Measurements from ENCODE around the gene PHKA1.
"Not testable (repeated sequence)": the region's sequence is repeated elsewhere in the genome, so short reads cannot be mapped to it uniquely, and the experiment has no call there.

PHKA1 gene

DNA sequence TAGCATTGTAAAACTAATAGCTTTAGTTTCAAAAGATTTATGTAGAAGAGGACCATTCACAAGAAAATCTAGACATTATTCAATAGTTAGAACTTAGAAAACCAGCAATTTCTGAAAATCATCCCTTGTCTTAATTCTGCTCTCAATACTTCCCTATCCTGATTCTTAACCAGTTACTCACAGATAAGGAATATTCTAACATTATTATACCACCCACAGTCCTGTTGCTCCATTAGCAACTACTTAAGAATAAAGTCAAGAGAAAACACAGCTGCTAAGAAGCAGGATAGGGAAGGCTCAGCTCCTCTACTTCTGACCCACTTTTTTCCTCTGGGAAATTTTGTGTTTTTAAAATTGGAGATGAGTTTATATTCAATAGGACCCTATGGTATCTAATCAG lies 47.7 kb downstream of the PHKA1 start:
- no peak for DNase-seq (ENCODE audit: low spot score)

GRCh38 chrX:72663737-72664136 lies 50.4 kb downstream of the PHKA1 start:
- DNase-seq (ENCODE audit: low spot score), result no peak

GRCh38 chrX:72662020-72662747 lies 51.9 kb downstream of the PHKA1 start:
- no peak for DNase-seq (ENCODE audit: low spot score)

GRCh38 chrX:72659723-72660122 lies 54.4 kb downstream of the PHKA1 start:
- DNase-seq (ENCODE audit: low spot score), result no peak

DNA sequence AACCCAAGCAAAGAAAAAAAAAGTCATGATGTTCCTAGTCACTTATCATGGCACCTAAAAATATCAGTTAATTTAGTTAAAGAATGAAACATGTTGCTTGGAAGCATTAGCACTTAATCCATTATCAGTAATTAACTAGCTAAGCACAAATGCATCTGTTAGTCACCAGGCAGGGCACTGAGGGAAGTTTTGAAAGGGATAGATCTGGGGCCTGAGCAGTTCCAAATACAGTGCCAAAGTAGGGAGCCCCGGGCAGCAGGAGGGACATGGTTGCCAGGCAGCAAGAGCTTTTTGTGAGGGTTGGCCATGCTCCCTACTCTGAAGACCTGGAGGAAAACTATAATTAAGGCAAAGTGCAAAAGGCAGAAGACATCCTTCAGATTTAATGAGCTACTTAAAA lies 62.0 kb downstream of the PHKA1 start:
- peak; percentile 0 for DNase-seq (ENCODE audit: low spot score)

DNA sequence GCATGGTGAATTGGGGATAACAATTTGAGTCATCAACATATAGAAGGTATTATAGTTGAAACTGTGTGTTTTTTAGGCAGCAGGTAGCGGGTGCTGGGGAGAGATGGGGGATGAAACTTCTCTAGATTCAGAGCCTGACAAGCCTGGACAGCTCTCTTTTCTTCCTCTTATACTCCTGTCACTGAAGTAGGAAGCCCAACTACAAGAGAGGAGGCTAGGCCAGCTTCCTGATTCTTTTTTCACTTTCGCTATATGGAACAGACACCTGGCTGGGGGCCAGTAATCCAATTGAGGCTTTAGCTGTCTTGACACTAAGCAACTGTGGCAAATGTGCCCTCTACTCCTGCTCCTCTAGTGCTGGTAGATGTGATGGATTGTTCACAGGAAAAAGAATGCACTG lies 69.2 kb downstream of the PHKA1 start:
- DNase-seq (ENCODE audit: low spot score), result no peak

GRCh38 chrX:72641611-72642010 lies 72.5 kb downstream of the PHKA1 start:
- no peak for DNase-seq (ENCODE audit: low spot score)

DNA sequence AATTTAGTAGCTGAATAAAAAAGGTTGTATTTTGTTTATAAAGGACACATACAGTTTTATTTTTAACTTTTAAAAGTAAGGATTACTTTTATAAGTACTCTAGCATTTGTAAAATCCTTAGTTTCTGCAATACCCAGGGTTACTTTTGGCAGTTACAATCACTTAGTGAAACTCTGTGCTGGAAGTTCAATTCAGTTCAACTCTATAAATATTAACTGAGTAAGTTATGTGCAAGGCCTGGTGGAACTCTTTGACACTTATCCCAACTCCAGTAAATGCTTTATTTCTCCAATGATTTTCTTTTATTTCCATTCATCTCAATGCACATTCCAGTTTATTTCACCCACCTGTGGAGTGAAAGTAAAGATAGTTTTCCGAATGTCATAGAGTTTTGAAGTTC lies 78.2 kb downstream of the PHKA1 start:
- no peak for DNase-seq (ENCODE audit: low spot score)

GRCh38 chrX:72634331-72634730 lies 79.8 kb downstream of the PHKA1 start:
- DNase-seq (ENCODE audit: low spot score), result peak; percentile 1

GRCh38 chrX:72630185-72630584 lies 83.9 kb downstream of the PHKA1 start:
- no peak for DNase-seq (ENCODE audit: low spot score)

DNA sequence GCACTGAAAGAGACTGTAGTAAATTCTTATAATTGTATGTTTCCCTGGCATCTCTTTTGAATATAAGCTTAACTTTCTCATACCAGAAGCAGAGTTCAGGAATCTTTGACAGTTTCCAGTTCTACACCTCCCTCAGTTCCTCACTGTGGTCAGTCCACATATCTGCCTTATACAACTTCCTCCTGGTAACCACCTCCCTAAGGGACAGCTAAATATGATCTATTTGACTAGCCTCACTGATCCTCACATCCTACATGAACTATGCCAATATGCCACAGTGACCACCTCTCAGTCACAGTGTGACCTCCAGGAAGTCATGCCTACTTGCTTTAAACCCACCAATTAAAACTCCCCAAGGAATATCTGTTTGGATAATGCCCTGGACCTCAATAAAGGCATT lies 89.9 kb downstream of the PHKA1 start:
- DNase-seq (ENCODE audit: low spot score), result no peak

DNA sequence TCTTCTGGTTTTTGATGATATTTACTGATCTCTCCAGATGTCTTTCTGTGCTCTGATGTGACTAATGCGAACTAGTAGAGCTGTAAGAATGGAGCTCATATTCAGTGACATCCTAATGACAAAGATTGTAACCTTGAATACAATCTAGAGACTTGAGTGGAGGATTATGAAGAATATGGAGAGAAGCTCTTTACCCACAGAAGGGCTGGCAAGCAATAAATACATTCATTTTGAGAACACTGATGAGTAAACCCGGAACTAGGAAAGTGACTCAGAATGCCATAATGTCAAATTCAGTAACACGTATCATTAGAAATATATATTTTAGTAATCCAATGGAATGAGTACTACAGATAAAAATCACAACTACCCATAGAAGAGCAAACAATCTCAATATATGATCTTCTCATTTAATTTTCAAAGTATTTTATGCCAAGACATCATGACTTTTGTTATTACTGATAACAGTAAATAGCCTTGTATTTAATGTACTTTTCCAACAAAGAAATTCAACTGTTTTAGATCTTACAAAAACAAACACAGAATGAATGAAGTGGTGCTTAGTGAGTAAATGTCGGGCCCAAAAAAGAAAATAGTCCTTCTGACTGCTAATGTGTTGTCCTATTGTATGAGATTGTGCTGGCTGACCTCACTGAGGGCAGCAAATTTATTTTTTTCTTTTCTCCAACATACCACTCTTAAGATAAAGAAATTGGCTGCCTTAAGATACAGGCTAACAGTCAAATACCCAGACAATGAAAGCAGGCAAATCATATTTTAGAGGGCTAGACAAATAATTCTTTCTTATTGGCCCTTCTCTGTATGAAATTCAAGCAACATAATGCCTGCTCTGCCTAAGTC lies 92.3 kb downstream of the PHKA1 start:
- DNase-seq (ENCODE audit: low spot score), result no peak

DNA sequence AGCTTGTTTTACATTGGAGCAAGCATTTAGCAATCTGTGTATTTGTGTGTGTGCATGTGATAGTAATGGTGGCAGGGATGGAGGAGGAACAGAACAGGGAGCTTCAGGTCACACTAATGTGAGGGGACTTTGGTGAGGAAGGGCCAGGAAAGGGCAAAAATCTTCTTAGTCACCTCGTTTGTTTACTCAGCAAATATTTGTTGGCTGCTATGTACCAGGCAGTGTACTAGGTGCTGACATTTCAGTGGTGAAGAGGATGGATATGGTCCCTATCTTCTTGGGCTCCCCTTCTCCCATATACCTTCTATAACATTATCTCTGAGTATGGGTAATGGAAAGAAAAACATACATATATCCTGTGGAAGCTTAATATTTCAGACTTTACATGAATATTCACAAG lies 92.9 kb downstream of the PHKA1 start:
- DNase-seq (ENCODE audit: low spot score), result no peak

- no peak for DNase-seq (ENCODE audit: low spot score)
These were observed 93.5 kb downstream of the PHKA1 start for GRCh38 chrX:72620550-72621145.

GRCh38 chrX:72609313-72609712 lies 104.8 kb downstream of the PHKA1 start:
- no peak for DNase-seq (ENCODE audit: low spot score)

DNA sequence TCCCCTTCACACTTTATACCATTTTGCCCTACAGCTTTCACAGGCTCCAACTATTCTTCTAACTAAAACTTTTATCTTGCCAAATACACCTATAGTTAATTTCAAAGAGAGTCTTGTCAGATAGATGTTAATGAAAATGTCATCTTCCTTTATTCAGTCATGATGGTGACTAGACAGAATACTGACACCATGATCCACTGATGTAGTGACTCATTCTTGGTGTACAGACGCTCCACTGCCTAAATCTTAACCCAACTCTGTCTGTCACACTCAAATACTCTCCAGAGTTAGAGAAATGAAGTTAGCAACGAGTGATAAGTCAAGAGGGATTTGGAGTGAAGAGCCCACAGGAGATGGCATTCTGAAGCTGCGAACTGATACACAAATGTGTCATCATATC lies 109.4 kb downstream of the PHKA1 start:
- no peak for DNase-seq (ENCODE audit: low spot score)

DNA sequence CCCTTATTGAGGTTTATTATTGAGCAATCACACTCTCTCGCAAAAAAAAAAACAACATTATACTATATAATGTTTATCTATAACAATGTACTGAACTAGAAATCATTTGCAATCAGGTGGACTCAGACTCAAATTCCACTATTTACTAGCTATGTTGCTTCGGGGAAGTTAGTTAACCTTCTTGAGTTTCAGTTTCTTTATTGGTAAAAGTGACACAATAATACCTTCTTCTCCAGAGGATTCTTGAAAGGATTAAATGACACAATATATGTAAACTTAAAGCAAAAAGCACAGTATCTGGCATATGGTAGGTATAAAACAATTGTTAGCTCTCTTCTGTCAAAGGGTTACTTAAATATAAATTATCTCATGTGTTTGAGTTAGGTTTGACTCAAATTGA lies 110.0 kb downstream of the PHKA1 start:
- DNase-seq (ENCODE audit: low spot score), result no peak

DNA sequence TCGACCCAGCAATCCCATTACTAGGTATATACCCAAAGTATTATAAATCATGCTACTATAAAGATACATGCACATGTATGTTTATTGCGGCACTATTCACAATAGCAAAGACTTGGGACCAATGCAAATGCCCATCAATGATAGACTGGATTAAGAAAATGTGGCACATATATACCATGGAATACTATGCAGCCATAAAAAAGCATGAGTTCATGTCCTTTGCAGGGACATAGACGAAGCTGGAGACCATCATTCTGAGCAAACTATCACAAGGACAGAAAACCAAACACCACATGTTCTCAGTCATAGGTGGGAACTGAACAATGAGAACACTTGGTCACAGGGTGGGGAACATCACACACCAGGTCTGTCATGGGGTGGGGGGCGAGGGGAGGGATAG lies 123.1 kb downstream of the PHKA1 start:
- not testable (repeated sequence) for DNase-seq (ENCODE audit: low spot score)

DNA sequence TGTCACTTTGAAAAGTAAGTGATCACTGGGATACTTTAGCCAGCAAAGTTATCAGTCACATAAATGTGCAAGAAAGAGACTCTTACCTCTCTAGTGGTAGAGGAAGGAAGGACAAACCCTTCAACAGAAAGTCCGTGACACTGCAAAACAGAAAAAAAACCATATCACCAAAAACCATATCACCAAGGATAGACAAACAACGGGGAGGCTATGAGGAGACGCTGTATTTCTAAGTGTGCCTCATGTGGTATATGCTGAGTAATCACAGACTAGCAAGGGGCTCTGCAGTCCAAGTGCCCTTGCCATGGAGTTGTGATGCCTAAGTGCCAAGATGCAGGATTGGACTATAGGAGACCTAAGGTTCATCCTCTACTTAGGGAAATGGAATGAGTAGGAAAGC lies 129.9 kb downstream of the PHKA1 start:
- no peak for DNase-seq (ENCODE audit: low spot score)

GRCh38 chrX:72576141-72576894 lies 137.8 kb downstream of the PHKA1 start:
- no peak for DNase-seq (ENCODE audit: low spot score)

DNA sequence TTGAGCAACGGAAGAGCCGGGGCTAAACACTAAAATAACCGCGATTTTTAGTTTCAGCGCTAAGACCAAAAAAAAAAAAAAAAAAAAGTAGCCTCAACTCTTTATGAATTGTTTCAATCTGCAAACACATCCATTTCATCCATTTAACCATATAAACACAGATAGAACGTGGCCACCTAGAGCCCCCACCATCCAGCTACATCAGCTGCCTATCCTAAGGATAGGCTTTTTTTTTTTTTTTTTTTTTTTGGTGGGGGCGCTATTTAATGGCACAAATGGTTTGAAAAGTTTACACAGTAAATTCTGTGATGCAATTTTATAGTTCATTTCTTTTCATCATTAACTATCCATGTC lies 141.0 kb downstream of the PHKA1 start:
- no peak for DNase-seq (ENCODE audit: low spot score)

Data from cerebellar cortex (tissue), 1 donor.